Esophagus muscularis mucosa (tissue), 4 donors: ENCODE data around the gene NPLOC4. TPM values are rescaled to one million over a fixed set of nuclear protein-coding genes. Genes with fewer than 3 reads are reported as not detected.

Experiments
- DNase-seq: peaks from one replicate; pipeline ENCODE4 v3.0.0-alpha.2; 2017; ENCODE audit errors: extremely low spot score
- H3K27ac ChIP-seq, 4 donors: fragments of 200-600 bp; sonication (generic); replicated peaks in 1 of 4; 1 replicate in 3 of 4; 2 replicates in 1 of 4; pipeline ENCODE4 v1.5.1; 2016 to 2019; ENCODE audit warnings: mild to moderate bottlenecking in 1 of 4
- H3K27me3 ChIP-seq, 4 donors: fragments of 200-600 bp; sonication (generic); one replicate each; pipeline versions ENCODE4 v1.5.1 to v1.6.0; 2016 to 2019
- H3K36me3 ChIP-seq, 4 donors: fragments of 200-600 bp; sonication (generic); one replicate each; pipeline ENCODE4 v1.5.1; 2016 to 2019
- H3K4me1 ChIP-seq, 4 donors: fragments of 200-600 bp; sonication (generic); one replicate each; pipeline ENCODE4 v1.5.1; 2016 to 2019
- H3K4me3 ChIP-seq, 4 donors: fragments of 200-600 bp; sonication (generic); 1 replicate in 2 of 4; 2 replicates in 2 of 4; pipeline ENCODE4 v1.5.1; 2016 to 2019; ENCODE audit warnings: mild to moderate bottlenecking in 4 of 4, moderate library complexity in 1 of 4
- H3K9me3 ChIP-seq, 4 donors: fragments of 200-600 bp; sonication (generic); 1 replicate in 3 of 4; 2 replicates in 1 of 4; pipeline ENCODE4 v1.5.1; 2016 to 2019
- CTCF ChIP-seq, 3 experiments: fragments of 200-600 bp in 2 of 3; fragments of 450-650 bp in 1 of 3; sonication (generic) in 2 of 3; IDR thresholded peaks; one replicate each; pipeline ENCODE4 v1.5.1; 2017 to 2019; ENCODE audit warnings: antibody characterized with exemption in 3 of 3, mild to moderate bottlenecking in 2 of 3, moderate library complexity in 1 of 3
- EP300 ChIP-seq: sonication (generic); formaldehyde crosslinking; IDR thresholded peaks from one replicate; pipeline ENCODE4 v1.6.1; 2017; ENCODE audit warnings: antibody characterized with exemption
- POLR2A ChIP-seq: fragments of 450-650 bp; IDR thresholded peaks from one replicate; pipeline ENCODE4 v1.6.1; 2017; ENCODE audit warnings: antibody characterized with exemption, moderate library complexity, mild to moderate bottlenecking, low read depth
- POLR2AphosphoS5 ChIP-seq, 2 donors: sonication (generic); formaldehyde crosslinking; IDR thresholded peaks; one replicate each; pipeline ENCODE4 v1.6.1; 2017; ENCODE audit warnings: antibody characterized with exemption in 2 of 2
- WGBS: methylation state at CpG from one replicate; pipeline ENCODE4 v1.1.5; 2018; 5-methylcytosine and 5-hydroxymethylcytosine counted together
- intact Hi-C: fragments of 100-400 bp; cut with DNase I; formaldehyde crosslinking; loops from one replicate; pipeline ENCODE4 v1.15.1; 2023
- total RNA-seq, 4 donors: library from RNA; depleted of rRNA; stranded (reverse); fragments of >200 nt; gene quantifications; one replicate each; pipeline versions ENCODE4 v1.1.0 to v1.2.1, GENCODE V29; 2016

NPLOC4 gene
- total RNA-seq, 4 donors from 2014 or later = 58.1 to 86.6 (median 65.7) TPM

GRCh38 chr17:81544281-81544974 lies 92.5 kb downstream of the NPLOC4 start:
- Histone ChIP-seq H3K4me1 (peaks cover 0 to 3% (median 0%) of the 10 kb centered on the region in 4 donors), H3K36me3 (peaks cover 52 to 97% (median 96%) of the 10 kb centered on the region in 4 donors), H3K4me3 (no peak overlapping the region), H3K27me3 (no peaks in the 10 kb centered on the region), H3K9me3 (no peaks in the 10 kb centered on the region), H3K27ac (no peak overlapping the region)
- WGBS = 89% methylated on average over 11 of the region's 16 CpGs
- DNase-seq = no peak
- intact Hi-C loops = no loop called here
- TF ChIP-seq POLR2AphosphoS5 (IDR thresholded peaks at IDR 0.05) (no peak), EP300 (no peak), CTCF (IDR thresholded peaks at IDR 0.05) (no peak), POLR2A (no peak)

- DNase-seq = no peak
- H3K27me3 ChIP-seq = no peaks in the 10 kb centered on the region
- peaks cover 46 to 97% (median 95%) of the 10 kb centered on the region in 4 donors for H3K36me3 ChIP-seq
- no peaks in the 10 kb centered on the region for H3K4me1 ChIP-seq
- intact Hi-C loops = no loop called here
- H3K4me3 ChIP-seq = no peak overlapping the region
- 97% methylated on average over 5 of the region's 15 CpGs for WGBS
- H3K27ac ChIP-seq = no peak overlapping the region
- no peak for TF ChIP-seq CTCF (IDR thresholded peaks at IDR 0.05)
- TF ChIP-seq POLR2A = no peak
- no peak for TF ChIP-seq POLR2AphosphoS5 (IDR thresholded peaks at IDR 0.05)
- TF ChIP-seq EP300 = no peak
- no peaks in the 10 kb centered on the region for H3K9me3 ChIP-seq
Measured at GRCh38 chr17:81543756-81544155, 93.2 kb downstream of the NPLOC4 start.

- Histone ChIP-seq H3K4me3 (no peak overlapping the region), H3K27me3 (peaks cover 0 to 1% (median 0%) of the 10 kb centered on the region in 4 donors), H3K4me1 (no peaks in the 10 kb centered on the region), H3K27ac (no peak overlapping the region), H3K9me3 (no peaks in the 10 kb centered on the region), H3K36me3 (peaks cover 44 to 97% (median 95%) of the 10 kb centered on the region in 4 donors)
- no peak for TF ChIP-seq POLR2A
- no peak for TF ChIP-seq POLR2AphosphoS5 (IDR thresholded peaks at IDR 0.05)
- TF ChIP-seq CTCF (IDR thresholded peaks at IDR 0.05) = no peak
- no peak for TF ChIP-seq EP300
- DNase-seq = no peak
- intact Hi-C loops = no loop called here
- WGBS = no CpG with 5 or more reads among the region's 14 CpGs
Measured at GRCh38 chr17:81543339-81543675, 93.6 kb downstream of the NPLOC4 start.

GRCh38 chr17:81542431-81543338 lies 94.2 kb downstream of the NPLOC4 start:
- Histone ChIP-seq H3K36me3 (peaks cover 38 to 96% (median 93%) of the 10 kb centered on the region in 4 donors), H3K27ac (no peak overlapping the region), H3K27me3 (peaks cover 0 to 8% (median 4%) of the 10 kb centered on the region in 4 donors), H3K4me1 (peaks cover under 1 to 5% (median 2%) of the 10 kb centered on the region in 4 donors), H3K9me3 (no peaks in the 10 kb centered on the region), H3K4me3 (no peak overlapping the region)
- intact Hi-C loops = no loop called here
- WGBS = 81% methylated on average over 7 of the region's 15 CpGs
- no peak for DNase-seq
- no peak for TF ChIP-seq EP300

- TF ChIP-seq CTCF (IDR thresholded peaks at IDR 0.05) (no peak), POLR2AphosphoS5 (IDR thresholded peaks at IDR 0.05) (no peak), EP300 (no peak), POLR2A (no peak)
- no peak overlapping the region for H3K27ac ChIP-seq
- peaks cover 25 to 80% (median 78%) of the 10 kb centered on the region in 4 donors for H3K36me3 ChIP-seq
- H3K9me3 ChIP-seq = no peaks in the 10 kb centered on the region
- no peak overlapping the region for H3K4me3 ChIP-seq
- DNase-seq = no peak
- H3K4me1 ChIP-seq = peaks cover 15 to 20% (median 17%) of the 10 kb centered on the region in 4 donors
- intact Hi-C loops = no loop called here
- 93% methylated on average over 3 of the region's 17 CpGs for WGBS
- peaks cover 10 to 23% (median 19%) of the 10 kb centered on the region in 4 donors for H3K27me3 ChIP-seq
Measured at GRCh38 chr17:81541123-81541522, 95.8 kb downstream of the NPLOC4 start.
